Stimulated activated CD8-positive, alpha-beta memory T cell treated with anti-CD3 and anti-CD28 coated beads, Interleukin-15, amount 100 ng/mL, for 1 hour (primary cell): ENCODE measurements around the gene L1CAM.

Experiments used
- DNase-seq: peaks from one replicate; pipeline ENCODE4 v3.0.0-alpha.2; 2020; ENCODE audit warnings: low read depth

Gene L1CAM

GRCh38 chrX:153875391-153876111, 10.4 kb downstream of the L1CAM start:
- peak; percentile 43 for DNase-seq

GRCh38 chrX:153874366-153875125, 11.4 kb downstream of the L1CAM start:
- DNase-seq, result no peak

DNA sequence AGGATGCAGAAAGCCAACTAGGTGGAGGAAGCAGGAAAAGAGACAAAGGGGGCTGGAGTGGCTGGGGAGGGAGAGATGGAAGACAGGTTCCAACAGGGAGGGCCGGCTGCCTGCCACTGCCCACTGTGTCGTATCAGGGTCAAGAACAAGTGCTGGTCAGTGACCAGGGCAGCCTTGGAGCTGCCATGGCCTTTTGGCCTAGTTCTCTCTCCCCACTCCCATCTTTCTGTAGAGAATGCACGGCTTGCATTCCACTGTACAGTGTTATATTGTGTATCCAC, 11.9 kb downstream of the L1CAM start:
- DNase-seq, result no peak

DNA sequence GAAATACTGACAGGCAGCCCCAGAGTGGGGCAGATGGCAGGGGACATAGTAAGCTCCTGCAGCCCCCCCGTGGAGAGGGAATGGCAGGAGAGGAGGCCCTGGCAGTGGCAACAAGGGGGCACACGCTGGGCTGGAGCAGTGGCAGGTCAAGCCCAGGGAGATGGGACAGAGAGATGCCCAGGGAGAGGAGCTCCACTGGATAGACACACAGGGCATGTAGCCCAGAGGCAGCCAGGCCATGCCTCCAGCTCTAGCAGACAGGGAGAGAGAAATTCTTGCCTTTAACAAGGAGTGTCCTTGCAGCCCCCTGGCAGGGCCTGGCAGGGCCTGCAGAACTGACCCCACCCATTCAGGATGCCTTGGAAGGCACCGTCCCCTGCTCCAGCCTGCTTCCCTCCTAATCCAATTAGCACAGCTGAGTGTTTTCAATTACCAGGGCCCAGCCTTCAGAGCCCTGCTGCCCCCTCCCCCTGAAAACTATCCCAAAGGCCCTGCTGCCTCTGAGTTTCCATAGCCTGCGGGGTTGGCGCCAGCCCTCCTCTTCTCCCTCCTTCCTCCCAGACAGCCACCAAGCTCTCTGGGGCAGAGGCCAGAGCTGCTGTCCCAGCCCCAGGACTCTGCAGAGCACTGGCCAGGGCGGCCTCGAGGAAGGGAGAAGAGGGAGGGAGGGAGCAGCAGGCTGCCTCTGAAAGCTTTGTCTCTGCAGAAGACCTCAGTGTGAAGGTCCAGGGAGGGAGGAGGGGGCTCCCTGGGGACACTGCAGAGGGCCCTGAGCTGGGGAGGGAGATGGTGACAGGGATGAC, 12.5 kb downstream of the L1CAM start:
- no peak for DNase-seq

GRCh38 chrX:153871946-153872878, 13.8 kb downstream of the L1CAM start:
- no peak for DNase-seq

- no peak for DNase-seq
Observed at GRCh38 chrX:153871451-153871850, 14.5 kb downstream of the L1CAM start.

- DNase-seq, result no peak
Observed at GRCh38 chrX:153870791-153871360, 15.1 kb downstream of the L1CAM start.

- DNase-seq, result no peak
Observed at GRCh38 chrX:153870288-153870690, 15.7 kb downstream of the L1CAM start.

DNA sequence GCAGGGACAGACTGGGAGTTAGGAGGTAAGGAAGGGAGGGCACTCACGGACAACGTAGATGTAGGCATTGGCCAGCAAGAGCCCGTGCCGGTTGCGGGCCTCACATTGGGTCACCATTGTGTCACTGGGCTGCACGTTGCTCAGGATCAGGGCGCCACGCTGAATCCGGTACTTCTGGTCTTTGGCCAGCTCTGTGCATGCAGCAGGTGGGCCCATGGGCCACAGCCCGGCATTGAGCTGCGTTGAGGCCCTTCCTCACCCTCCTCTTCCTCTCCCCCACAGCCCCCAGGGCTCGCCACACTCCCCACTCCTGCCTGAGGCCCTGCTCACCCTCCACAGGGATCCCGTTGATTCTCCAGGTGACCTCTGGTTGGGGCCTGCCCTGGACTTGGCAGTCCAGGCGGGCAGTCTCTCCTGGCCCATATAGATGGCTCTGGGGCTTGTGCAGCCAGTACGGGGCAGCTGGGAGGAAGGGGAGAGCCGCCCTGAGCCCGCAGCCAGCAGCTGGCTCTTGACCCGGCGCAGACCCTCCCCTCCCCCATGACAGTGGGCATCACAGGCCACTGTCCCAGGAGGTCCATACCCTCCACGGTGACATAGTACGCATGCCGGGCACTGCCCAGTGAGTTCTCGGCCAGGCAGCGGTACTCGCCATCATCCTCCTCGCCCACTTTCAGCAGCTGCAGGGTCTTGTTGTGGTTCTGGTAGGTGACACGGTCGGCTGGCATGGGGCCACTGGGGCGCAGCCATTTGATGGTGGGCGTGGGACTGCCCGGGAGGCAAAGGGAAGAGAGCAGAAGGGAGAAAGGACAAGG, 16.3 kb downstream of the L1CAM start:
- DNase-seq, result no peak

GRCh38 chrX:153868576-153869472, 17.1 kb downstream of the L1CAM start:
- no peak for DNase-seq

DNA sequence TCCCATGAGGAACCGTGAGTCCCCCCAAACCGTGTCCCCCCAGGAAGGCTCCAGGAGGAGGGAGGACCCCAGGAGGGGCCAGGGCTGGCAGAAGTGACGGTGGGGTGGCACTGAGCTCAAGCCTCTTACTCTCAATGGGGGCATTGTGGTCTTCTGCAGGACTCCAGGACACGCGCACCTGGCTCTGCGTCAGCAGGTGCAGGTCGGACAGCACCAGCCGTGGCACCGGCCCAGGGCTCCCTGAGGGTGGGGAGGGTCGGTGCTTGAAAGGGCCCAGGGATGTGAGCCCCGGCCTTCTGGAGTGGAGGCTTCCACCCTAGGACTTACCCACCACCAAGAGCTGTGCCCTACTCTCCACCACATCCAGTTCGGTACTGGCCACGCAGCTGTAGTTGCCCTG, 18.3 kb downstream of the L1CAM start:
- no peak for DNase-seq

- no peak for DNase-seq
Observed at GRCh38 chrX:153867139-153867538, 18.8 kb downstream of the L1CAM start.

GRCh38 chrX:153866302-153867019, 19.5 kb downstream of the L1CAM start:
- DNase-seq, result no peak

DNA sequence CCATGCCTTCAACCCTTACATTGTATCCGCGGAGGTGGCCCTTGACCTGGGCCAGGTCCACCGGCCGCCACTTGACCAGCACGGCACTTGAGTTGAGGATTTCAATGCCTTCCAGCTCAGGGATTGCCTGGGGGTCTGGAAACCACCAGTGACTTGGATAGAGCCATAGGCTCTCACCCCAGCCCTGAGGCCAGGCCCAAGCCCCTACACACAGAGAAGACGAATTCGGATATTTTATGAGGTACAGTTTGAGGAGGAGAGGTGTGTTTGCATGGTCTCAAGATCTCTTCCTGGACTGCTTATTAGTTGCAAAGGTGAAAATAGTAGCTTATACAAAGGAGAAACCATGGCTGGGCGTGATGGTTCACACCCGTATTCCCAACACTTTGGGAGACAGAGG, 20.3 kb downstream of the L1CAM start:
- no peak for DNase-seq

DNA sequence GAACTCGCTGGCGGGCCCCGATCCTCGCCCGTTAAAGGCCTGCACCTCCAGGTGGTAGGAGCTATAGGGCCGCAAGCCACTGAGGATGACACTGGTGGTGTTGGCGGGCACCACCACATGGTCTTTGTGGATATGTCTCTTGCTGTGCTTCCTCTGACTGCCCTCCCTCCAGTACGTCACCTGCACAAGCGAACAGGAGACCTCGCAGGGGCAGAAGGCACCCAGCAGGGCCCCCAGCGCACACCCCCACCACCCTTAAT, 20.7 kb downstream of the L1CAM start:
- no peak for DNase-seq

DNA sequence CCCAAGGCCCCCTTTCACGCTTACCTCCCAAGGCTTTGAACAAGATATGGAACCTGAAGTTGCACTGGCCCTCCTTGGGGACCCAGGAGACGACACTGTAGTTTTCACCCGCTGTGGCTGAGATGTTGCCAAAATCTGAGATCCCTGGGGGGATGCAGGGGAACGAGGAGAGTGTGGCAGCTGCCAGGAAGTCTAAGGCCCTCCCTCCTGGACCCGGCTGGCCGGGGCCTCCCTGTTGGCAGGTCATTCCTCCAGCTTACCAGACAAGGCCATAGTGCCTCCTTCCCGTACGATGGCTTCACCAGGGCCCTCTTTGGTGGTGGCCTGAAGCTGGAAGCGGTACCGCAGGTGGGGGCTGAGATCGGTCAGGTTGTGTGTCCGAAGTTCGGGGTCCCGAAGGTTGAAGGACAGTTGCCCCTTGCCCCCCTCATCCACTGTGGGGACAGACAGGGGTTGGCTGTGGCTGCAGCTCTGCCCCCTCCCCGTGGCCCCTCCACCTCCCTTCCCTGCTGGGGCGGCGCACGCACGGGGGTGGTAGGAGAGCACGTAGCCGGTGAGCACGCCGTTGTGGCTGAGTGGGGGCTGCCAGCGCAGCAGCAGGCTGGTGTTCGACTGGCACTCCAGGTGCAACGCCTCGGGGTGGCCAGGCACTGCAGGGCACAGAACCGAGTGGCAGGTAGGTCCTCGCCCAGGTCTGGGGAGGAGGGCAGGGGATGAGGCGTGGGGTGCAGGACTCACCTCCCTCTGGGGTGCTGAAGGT, 21.2 kb downstream of the L1CAM start:
- DNase-seq, result no peak

GRCh38 chrX:153864101-153864500, 21.9 kb downstream of the L1CAM start:
- no peak for DNase-seq

DNA sequence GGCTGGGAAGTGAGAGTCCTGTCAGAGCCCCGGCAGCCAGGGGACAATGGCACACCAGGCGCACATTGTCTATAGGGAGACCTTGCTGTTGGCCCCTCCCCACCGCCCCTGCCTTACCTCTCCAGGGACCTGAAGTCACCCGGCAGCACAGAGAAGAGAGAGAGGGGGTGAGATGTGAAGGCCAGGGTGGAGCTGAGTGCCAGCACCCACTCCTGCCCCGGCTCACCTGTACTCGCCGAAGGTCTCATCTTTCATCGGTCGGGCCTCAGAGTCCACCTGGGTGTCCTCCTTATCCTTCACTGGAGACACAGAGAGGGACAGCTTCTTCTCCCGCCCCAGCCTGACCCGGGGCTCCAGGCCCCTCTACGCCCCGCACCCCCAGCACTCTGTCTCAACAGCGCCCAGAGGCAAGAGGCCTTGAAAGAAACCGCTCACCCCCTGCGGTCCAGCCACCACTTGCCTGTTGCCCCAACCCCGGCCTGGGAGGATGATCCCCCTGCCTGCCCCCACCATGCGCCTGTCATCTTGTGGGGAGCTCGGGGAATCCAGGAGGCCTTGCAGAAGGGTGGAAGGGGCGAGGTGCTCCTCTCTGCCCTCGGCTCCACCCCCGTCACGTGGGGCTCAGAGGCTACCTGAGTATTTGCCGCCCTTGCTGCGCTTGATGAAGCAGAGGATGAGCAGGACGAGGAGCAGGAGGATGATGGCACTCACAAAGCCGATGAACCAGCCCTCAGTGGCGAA, 22.6 kb downstream of the L1CAM start:
- no peak for DNase-seq
